HG03095 (cell line): ENCODE measurements around the gene RER1.

Source experiments
- ATAC-seq: cut with Tn5 transposase; IDR thresholded peaks from one replicate; pipeline ENCODE4 v1.9.1; 2021; ENCODE audit warnings: moderate library complexity; ENCODE audit not compliant: unreplicated experiment

RER1 gene

GRCh38 chr1:2375923-2376260, 15.7 kb upstream of the RER1 start:
- ATAC-seq = no peak

- no peak for ATAC-seq
These were observed 15.3 kb upstream of the RER1 start for GRCh38 chr1:2376261-2376741.

GRCh38 chr1:2376931-2377672, 14.5 kb upstream of the RER1 start:
- no peak for ATAC-seq

- ATAC-seq = no peak
These were observed 13.7 kb upstream of the RER1 start for GRCh38 chr1:2377751-2378440.

- ATAC-seq = no peak
These were observed 13.2 kb upstream of the RER1 start for GRCh38 chr1:2378441-2378851.

- ATAC-seq = no peak
These were observed 12.5 kb upstream of the RER1 start for GRCh38 chr1:2378956-2379732.

- no peak for ATAC-seq
These were observed 11.8 kb upstream of the RER1 start for GRCh38 chr1:2379733-2380404.

- no peak for ATAC-seq
These were observed 10.6 kb upstream of the RER1 start for GRCh38 chr1:2380816-2381591.

- no peak for ATAC-seq
These were observed 9.7 kb upstream of the RER1 start for GRCh38 chr1:2381741-2382620.

GRCh38 chr1:2382621-2383361, 8.8 kb upstream of the RER1 start:
- no peak for ATAC-seq

- no peak for ATAC-seq
These were observed 8.1 kb upstream of the RER1 start for GRCh38 chr1:2383576-2383975.

GRCh38 chr1:2384130-2384860, 7.3 kb upstream of the RER1 start:
- no peak for ATAC-seq

- no peak for ATAC-seq
These were observed 6.6 kb upstream of the RER1 start for GRCh38 chr1:2384941-2385481.

- ATAC-seq = no peak
These were observed 5.9 kb upstream of the RER1 start for GRCh38 chr1:2385606-2386280.

- ATAC-seq = no peak
These were observed 4.7 kb upstream of the RER1 start for GRCh38 chr1:2386636-2387611.
